Measurements from ENCODE around the gene COL6A1.
"Not testable (repeated sequence)": the region's sequence is repeated elsewhere in the genome, so short reads cannot be mapped to it uniquely, and the experiment has no call there.

Gene COL6A1

DNA sequence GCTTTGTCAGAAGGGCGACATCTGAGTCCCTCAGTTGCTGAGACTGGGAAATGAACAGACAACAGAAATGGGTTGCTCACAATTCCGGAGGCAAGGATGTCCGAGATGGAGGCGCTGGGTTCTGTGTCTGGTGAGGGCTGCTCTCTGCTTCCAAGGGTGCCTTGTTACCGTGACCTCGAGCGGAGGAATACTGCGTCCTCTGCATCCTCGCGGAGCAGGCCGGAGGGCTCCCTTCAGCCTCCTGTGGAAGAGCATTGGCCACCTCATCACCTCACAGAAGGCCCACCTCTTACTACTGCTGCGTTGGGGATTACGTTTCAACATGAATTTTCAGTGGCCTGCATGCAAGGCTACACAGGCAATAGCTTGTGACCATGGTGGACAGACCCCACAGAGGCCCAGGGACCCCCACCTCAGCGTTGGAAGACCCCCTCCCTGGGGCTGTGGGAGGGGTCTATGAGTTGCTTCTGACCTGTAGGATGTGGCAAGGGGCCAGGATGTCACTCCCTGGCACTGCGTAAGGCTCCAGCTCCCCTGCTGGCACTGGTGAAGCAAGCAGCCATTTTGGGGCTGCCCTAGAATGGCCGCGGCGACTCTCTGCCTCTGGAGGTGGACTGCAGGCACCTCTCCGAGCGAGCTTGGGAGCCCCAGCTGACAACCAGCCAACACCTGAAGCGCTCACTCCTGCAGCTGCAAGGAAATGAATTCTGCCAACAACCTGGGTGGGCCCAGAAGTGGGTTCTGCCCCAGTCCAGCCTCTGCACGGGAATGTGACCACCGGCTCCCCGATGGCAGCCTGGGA lies 36.3 kb upstream of the COL6A1 start:
- DNase-seq (ENCODE audit: low spot score), result no peak

DNA sequence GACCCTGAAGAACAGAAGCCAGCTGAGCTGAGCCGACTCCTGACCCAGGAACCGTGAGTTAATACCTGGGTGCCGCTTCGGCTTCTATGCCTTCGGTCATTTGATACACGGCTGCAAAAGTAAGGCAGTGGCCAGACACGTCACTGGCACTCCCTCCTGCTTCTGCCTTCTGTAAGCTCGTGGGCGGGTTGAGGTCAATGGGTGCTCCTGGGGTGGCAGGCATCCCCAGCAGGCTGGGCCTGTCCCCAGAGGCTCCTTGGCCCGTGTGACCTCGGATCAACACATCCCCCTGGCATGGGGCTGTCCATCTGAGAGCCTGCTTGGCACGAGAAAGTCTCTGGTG lies 35.7 kb upstream of the COL6A1 start:
- DNase-seq (ENCODE audit: low spot score), result no peak

DNA sequence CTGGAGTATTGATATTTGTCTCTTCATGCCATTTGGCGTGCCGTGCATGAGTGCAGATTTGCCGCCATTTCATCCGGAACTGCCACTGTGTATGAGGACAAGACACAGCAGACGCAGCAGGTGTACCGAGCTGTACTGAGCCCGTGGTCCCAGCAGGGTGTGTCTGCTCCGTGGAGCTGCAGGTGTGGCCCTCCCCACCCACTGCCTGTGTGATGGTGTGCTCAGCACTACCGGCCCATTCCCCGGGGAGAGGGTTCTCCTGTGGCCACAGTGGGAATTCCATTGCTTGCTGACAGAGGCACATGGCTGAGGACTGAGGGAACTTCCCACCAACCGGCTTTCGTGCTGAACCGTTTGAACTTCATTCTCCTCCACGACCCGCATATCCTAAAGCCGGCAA lies 34.3 kb upstream of the COL6A1 start:
- DNase-seq (ENCODE audit: low spot score), result no peak

DNA sequence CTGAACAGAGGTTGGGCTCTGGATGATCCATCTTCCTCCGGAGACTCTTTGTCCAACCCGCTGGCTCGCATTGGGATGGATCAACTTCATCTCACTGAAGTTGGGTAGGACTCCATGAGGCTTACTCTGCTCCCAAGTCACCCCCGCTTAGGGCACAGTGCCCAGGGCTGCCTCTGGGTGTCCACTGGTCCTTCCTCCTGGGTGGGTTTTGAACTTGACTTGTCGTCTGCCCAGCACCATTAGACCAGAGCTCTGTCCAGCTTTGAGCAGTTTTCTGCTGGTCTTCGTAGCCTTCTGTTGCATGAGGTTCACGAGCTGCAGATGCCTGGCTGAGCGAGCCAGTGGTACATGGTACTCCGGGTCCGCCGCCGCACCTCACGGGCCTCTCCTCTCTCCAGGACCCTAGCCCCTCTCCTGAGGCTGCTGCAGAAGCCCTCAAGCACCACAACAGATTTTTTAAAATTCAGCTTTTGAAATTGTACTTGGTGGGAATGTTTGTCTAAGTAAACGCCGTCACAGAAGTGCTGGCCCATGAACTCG lies 33.8 kb upstream of the COL6A1 start:
- no peak for DNase-seq (ENCODE audit: low spot score)

DNA sequence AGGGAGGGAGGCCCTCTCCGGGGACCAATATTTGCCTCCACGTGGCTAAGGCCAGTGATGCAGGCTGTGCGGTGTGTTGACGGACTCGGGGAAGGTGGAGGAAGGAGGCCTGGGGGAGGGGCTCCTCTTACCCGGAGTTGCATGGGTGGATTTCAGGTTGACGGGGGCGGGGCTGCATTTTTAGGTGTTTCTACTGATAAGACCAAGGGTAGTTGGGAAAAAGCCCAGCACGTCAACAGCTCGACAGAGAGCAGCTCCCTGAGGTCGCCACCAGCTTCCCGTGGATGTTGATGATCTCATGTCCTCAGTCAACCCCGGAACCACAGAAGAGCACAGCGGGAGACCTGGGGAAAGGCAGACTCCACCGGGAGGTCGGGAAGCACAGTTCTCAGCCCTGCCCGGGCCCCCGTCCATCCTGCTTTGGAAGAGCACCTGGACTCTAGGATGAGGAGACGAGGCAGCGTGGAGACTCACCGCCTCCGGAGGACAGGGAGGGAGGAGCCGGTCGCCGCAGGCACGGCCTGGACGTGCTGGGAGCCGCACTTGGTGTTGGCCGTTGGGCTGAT lies 32.9 kb upstream of the COL6A1 start:
- no peak for DNase-seq (ENCODE audit: low spot score)

DNA sequence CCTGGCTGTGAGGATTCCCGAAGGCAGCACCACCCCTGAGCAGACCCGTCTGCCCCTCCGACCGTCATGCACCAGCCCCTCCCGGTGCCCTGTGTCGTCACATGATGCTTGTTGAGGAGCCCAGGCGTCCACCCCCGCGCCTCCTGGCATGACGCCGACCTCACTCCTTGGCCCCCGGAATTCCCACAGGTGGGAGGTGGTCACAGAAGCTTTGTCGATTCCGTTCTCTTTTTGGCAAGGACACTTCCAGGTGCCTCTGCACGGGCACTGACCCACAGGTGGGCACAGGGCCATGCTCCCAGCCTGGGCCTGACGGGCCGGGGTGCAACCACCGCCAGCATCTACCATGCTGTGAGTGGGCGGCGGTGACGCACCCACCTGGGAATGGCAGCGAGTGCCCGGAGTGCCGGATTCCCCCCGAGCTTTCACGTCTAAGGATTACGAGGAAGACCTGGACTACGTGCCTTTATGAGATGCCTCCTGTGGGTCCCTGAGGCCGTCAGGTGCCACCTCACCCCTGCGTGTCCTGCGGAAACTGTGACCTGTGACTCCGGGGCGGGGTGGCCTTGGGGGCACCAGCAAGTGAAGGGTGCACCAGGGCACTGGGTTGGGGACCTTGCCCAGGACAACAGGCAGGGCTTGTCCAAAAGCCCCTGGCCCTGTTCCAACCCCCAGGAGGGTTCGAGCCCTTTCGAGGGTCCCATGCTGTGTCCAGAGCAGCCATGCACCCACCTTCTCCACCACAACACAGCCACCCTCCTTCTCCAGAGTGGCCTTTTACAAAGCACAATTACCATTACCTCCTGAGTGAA lies 31.4 kb upstream of the COL6A1 start:
- DNase-seq (ENCODE audit: low spot score), result no peak

DNA sequence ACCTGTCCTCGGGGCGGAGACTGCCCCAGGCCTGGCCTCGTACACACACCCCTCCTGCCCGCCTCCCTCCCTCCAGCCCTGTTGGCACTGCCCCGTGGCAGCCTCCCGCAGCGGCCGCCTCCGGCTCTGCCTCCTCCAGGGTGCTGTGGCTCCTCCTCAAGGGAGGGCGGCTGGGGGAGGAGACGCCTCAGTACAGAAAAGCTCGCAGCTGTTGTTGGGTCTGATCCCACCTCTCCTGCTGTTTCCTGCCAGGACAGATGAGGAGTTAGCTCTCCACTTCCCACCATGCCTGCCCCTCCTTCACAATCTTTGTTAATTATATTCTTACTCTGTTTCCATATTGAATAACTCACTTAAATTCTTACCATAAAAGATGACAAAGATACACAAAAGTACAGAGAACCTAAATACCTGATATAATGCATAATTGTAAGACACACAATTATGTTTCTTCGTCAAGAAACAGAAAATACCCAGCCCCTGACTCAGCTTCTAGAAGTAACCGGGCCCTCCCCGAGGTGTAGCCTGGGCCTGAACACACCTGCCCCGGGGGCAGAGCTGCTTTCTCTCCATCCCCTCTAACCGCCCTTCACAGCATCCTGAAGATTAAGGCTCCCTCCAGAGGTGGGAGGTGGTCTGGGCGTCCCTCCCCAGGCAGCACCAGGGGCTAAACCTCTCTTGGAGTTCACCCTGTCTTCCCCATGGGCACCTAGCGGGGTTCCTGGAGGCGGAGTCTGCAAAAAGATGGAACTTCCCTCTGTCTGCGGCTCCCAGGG lies 30.6 kb upstream of the COL6A1 start:
- no peak for DNase-seq (ENCODE audit: low spot score)

DNA sequence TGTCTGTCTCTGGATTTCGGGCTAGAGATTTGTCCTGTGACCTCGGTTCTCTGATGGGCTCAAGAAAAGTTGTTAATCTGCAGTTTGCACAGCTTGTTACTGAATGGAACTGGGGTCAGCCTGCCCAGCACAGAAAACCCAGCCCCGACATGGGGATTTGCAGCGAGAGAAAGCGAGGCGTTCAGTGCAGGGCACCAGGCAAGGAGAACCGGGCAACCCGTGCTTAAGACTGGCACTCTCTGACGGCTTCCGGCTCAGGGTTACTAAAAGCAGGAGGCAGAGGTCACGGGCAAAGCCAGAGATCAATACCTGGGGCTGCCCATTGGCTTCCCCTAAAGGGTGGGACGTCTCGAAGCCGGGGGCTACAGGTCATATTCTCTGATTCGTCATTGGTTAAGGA lies 29.9 kb upstream of the COL6A1 start:
- no peak for DNase-seq (ENCODE audit: low spot score)

DNA sequence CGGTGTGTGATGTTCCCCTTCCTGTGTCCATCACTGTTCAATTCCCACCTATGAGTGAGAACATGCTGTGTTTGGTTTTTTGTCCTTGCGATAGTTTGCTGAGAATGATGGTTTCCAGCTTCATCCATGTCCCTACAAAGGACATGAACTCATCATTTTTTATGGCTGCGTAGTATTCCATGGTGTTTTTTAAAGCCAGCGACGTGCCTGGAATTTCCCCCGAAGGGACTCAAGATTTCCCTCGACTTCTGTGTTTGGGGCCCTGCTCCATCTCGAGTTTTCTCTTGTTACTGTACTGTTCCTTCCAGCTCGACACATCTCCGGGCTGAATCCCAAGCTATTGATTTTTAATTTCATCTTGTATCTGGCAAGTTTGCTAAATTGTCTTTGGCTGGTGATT lies 29.0 kb upstream of the COL6A1 start:
- not testable (repeated sequence) for DNase-seq (ENCODE audit: low spot score)

DNA sequence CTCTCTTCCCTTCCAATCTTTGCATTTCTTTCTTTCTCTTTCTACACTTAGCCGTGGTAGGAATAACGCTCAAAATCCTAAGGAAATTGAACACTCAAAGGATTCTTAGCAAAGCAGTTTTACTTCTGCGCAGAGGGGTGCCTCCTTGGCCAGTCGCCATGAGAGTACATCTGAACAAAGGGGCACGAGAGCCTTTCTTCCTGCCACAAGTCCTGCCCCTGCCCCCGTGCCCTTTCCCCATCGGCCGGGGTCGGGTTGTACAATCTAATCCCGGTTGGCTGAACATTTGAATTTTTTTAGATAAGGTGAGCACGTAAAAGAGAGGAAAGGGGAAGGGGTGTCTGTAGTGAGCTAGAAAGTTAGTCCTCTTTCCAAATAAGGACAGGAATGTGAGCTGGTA lies 28.6 kb upstream of the COL6A1 start:
- DNase-seq (ENCODE audit: low spot score), result no peak

DNA sequence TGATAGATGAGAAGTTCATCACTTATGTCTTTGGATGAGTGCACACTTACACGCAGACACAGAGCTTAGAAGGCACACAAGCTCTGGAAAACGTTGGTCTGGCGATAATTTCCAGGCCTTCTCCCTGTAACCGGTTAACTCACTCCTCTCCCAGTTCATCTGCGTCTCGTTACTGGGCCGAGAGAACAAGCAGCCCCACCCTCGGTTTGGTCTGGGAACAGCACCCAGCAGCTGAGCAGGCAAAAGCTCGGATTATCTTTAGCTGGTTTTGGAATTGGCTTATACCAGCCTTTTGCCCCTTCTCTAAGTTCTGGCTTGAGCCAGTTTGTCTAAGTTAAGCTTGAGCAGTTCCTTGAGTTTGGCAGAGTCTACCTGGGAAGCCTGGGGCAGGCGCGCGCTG lies 27.3 kb upstream of the COL6A1 start:
- DNase-seq (ENCODE audit: low spot score), result no peak

DNA sequence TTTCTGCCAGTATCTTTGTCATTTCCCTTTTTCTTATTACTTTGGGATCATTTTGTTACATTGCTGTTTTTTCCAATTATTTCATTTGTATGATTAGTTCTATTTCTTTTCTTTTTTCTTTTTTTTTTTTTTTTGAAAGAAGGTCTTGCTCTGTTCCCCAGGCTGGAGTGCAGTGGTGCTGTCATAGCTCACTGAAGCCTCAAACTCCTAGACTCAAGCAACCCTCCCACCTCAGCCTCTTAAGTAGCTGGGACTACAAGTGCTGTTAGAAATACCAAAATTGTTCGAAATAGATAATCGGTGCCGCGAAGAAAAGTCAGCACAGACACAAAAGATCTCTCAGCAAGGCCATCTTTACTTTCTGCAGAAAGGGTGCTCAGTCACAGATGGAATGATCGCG lies 26.6 kb upstream of the COL6A1 start:
- no peak for DNase-seq (ENCODE audit: low spot score)

DNA sequence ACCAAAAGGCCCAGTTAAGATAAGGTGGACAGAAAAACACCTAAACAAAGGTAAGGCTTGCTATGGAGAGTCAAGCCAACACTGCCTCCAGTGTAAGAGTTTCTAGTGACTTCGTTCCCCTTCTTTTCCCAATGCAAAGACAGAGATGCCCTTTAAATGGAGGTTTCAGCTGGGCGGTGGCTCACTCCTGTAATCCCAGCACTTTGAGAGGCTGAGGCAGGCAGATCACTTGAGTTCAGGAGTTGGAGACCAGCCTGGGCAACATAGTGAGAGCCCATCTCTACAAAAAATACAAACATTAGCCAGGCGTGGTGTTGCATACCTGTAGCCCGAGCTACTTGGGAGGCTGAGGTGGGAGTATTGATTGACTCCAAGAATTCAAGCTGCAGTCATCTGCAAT lies 24.0 kb upstream of the COL6A1 start:
- DNase-seq (ENCODE audit: low spot score), result no peak

DNA sequence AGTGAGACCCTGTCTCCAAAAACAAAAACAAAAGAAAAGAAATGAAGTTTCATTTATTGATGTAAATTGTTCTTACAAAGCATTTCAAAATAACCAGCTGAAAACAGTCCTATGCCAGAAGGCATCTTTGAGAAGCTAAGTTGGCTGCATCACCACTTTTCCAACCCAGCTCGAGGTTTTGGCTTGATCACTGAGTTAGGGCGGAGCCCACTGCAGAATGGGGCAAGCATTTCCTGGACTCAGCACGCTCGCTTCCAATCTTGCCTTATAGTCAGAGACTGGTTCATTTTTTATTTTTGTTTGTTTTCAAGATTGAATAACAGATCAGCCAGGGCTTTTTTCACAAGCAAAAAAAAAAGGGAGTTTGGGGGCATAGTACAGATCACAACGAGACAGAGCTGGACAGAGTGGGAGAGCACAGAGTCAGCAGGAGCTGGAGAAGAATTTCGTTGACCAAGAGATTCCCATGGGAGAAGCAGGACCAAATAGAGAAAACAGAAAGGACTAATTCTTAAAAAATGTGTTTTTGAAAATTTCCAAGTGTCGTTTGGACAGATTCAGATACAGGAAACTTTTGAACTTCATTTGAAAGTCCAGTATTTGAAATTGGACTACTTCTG lies 23.5 kb upstream of the COL6A1 start:
- DNase-seq (ENCODE audit: low spot score), result no peak

DNA sequence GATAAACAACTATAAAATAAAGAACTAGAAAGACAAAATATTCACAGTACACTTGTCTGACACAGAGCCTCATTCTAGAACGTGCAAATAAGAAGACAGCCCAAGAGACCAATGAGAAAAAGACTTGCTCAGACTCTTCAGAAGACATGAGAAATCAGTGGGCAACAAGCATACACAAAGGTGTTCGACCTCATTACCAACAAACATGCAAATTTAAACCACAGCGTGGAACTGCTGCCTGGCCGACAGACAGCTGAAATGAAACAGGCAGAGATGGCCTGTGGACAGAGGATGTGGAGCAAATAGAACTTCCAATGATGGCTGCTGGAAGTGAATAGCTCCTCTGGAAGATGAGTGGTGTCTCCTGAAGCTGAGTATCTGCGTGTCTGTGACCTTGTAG lies 22.4 kb upstream of the COL6A1 start:
- DNase-seq (ENCODE audit: low spot score), result no peak

DNA sequence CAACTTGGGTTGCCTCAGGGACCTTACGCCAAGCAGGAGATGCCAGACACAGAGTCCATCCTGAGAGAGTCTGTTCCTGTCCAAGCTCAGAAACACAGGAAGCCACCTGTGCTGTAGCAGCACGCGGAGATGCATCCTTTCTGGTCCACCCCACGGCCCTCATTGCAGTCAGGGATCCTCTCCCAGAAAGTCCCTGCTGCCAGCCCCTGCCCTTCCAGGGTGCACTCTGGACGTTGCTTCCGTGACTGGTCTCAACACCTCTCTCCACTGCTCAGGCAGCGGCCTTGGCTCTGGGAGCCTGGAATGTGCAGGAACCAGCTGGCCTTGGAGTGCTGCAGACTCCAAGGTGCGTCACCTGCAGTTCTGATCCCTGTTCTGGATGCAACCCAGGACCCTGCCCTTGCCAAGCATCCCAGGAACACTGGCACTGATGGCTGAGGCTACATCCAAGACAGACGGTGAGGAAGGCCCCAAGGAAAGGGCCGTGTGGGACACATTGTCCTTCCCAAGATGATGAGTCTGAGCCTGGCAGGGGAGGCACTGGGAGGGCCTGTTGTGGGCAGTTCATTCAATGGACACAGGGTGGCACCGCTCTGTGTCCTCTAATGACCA lies 21.7 kb upstream of the COL6A1 start:
- no peak for DNase-seq (ENCODE audit: low spot score)

DNA sequence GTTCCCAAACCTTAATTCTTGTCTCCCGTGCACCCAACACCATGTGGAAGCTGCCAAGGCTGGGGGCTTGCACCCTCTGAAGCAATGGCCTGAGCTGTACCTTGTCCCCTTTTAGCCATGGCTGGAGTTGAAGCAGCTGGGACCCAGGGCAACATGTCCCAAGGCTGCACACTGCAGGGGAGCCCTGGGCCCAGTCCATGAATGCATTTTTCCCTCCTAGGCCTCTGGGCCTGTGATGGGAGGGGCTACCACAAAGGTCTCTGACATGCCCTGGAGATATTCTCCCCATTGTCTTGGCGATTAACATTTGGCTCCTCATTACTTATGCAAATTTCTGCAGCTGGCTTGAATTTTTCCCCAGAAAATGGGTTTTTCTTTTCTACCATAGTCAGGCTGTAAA lies 20.2 kb upstream of the COL6A1 start:
- not testable (repeated sequence) for DNase-seq (ENCODE audit: low spot score)

DNA sequence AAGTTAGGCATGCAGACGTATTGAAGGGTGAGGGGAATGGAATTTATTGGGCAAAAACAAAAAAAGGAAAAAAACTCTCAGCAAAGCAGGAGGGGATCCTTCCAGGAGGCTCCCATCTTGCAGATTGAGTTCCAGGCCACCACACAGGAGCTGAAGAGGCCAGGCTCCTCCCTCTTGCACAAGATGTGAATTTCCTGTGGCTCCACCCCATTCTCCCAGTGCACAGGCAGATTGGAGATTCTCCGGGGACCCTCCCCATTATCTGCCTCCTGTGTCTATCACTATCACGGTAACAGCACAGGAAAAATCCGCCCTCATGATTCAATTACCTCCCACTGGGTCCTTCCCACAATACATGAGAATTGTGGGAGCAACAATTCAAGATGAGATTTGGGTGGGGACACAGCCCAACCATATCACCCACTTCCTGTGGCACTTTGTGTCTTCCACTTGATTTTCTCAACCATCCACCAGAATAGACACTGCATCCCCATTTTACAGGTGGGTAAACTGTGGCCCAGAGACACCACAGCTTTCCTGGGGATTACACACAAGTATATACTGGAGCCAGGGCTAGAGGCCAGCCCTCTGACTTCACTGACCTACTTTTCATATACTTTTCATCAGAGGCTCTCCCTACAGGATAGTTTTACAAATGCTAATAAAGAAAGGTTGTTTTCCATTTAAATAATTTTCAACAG lies 18.9 kb upstream of the COL6A1 start:
- no peak for DNase-seq (ENCODE audit: low spot score)

DNA sequence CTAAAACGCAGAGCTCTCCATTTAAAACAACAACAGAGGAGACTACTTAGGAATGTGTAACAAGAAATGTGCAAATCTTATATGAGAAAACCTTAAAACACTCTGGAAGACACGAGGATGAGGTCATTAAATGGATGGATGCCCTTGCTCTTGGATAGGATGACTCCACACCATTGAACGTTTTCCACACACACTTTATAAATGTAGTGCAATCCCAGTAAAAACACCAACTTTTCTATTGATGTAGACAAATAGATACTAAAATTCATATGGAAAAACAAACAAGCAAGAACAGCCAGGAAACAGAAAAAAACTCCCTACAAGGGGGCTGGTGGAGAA lies 18.4 kb upstream of the COL6A1 start:
- DNase-seq (ENCODE audit: low spot score), result no peak

DNA sequence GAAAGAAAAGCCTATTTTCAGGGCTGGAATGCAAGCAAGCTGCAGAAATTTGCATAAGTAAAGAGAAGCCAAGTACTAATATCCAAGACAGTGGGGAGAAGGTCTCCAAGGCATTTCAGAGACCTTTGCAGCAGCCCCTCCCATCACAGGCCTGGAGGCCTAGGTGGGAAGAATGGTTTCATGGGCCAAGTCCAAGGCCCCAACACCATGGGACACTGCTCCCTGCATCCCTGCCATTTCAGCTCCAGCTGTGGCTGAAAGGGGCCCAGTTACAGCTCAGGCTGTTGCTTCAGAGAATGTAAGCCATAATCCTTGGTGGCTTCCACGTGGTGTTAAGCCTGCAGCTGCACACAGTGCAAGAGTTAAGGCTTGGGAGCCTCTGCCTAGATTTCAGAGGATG lies 16.9 kb upstream of the COL6A1 start:
- no peak for DNase-seq (ENCODE audit: low spot score)

All from RKO (cell line).